SK-MEL-5 (cell line): ENCODE measurements around the gene HNRNPA0. TPM values are rescaled to one million over a fixed set of nuclear protein-coding genes. Genes with fewer than 3 reads are reported as not detected.

Experiments used
- DNase-seq: peaks from one replicate; pipeline ENCODE4 v3.0.0-alpha.2; 2016; ENCODE audit warnings: low read depth, low spot score
- in situ Hi-C: cut with HindIII; loops from 2 replicates; pipeline ENCODE4 v1.10.0; 2016; ENCODE audit warnings: low sequenced_read_pairs, high pct_unique_total_duplicates, low pct_unique_long_range_greater_than_20kb
- total RNA-seq: library from RNA; depleted of rRNA; stranded (reverse); fragments of >200 nt; shearing (Covaris generic); gene quantifications from 2 replicates; pipeline ENCODE4 v1.2.3, GENCODE V29; 2014

The HNRNPA0 gene
- total RNA-seq, 1 experiment from 2014 or later = 7.2 TPM

GRCh38 chr5:137734962-137735554 lies 19.1 kb downstream of the HNRNPA0 start:
- in situ Hi-C loops = no loop called here
- no peak for DNase-seq

GRCh38 chr5:137734331-137734730 lies 19.8 kb downstream of the HNRNPA0 start:
- no peak for DNase-seq
- in situ Hi-C loops = no loop called here

GRCh38 chr5:137733922-137734321 lies 20.2 kb downstream of the HNRNPA0 start:
- DNase-seq = no peak
- in situ Hi-C loops = no loop called here

GRCh38 chr5:137733006-137733405 lies 21.2 kb downstream of the HNRNPA0 start:
- in situ Hi-C loops = no loop called here
- DNase-seq = no peak

- no peak for DNase-seq
- in situ Hi-C loops = no loop called here
These were observed 23.0 kb downstream of the HNRNPA0 start for GRCh38 chr5:137731176-137731575.

- in situ Hi-C loops = no loop called here
- DNase-seq = no peak
These were observed 23.8 kb downstream of the HNRNPA0 start for GRCh38 chr5:137730336-137730735.

- in situ Hi-C loops = no loop called here
- DNase-seq = no peak
These were observed 26.1 kb downstream of the HNRNPA0 start for GRCh38 chr5:137728048-137728447.

GRCh38 chr5:137727623-137728022 lies 26.5 kb downstream of the HNRNPA0 start:
- in situ Hi-C loops = no loop called here
- no peak for DNase-seq

- in situ Hi-C loops = no loop called here
- DNase-seq = no peak
These were observed 29.9 kb downstream of the HNRNPA0 start for GRCh38 chr5:137724251-137724650.

- no peak for DNase-seq
- in situ Hi-C loops = no loop called here
These were observed 35.6 kb downstream of the HNRNPA0 start for GRCh38 chr5:137718611-137719010.

- in situ Hi-C loops = no loop called here
- DNase-seq = no peak
These were observed 37.8 kb downstream of the HNRNPA0 start for GRCh38 chr5:137716337-137716736.

- DNase-seq = no peak
- in situ Hi-C loops = no loop called here
These were observed 38.7 kb downstream of the HNRNPA0 start for GRCh38 chr5:137715456-137715855.

- DNase-seq = no peak
- in situ Hi-C loops = no loop called here
These were observed 39.2 kb downstream of the HNRNPA0 start for GRCh38 chr5:137714946-137715345.

- DNase-seq = no peak
- in situ Hi-C loops = no loop called here
These were observed 39.7 kb downstream of the HNRNPA0 start for GRCh38 chr5:137714494-137714893.

- no peak for DNase-seq
- in situ Hi-C loops = no loop called here
These were observed 42.0 kb downstream of the HNRNPA0 start for GRCh38 chr5:137712139-137712667.

GRCh38 chr5:137710086-137710485 lies 44.1 kb downstream of the HNRNPA0 start:
- in situ Hi-C loops = no loop called here
- DNase-seq = no peak

- in situ Hi-C loops = no loop called here
- no peak for DNase-seq
These were observed 45.2 kb downstream of the HNRNPA0 start for GRCh38 chr5:137708796-137709559.

- no peak for DNase-seq
- in situ Hi-C loops = no loop called here
These were observed 46.1 kb downstream of the HNRNPA0 start for GRCh38 chr5:137708062-137708461.

- DNase-seq = no peak
- in situ Hi-C loops = no loop called here
These were observed 47.3 kb downstream of the HNRNPA0 start for GRCh38 chr5:137706841-137707240.
